Measurements from ENCODE around the gene NAPSA.

Gene NAPSA

GRCh38 chr19:50387176-50387867 is 21.9 kb upstream of the NAPSA start:
- Mint-ChIP-seq H3K4me3 (peak overlapping the region; percentile 47 to 68 (median 60)), H3K27me3 (ENCODE audit: low read depth) (no peaks in the 10 kb centered on the region), H3K27ac (no peak overlapping the region)

GRCh38 chr19:50384685-50385535 is 19.5 kb upstream of the NAPSA start:
- peak overlapping the region; percentile 18 to 77 (median 63) for H3K27ac Mint-ChIP-seq
- H3K36me3 Mint-ChIP-seq (ENCODE audit: low read depth) = peaks cover 21% of the 10 kb centered on the region
- TF ChIP-seq CTCF (IDR thresholded peaks at IDR 0.05; ENCODE audit: unreplicated experiment in 3 of 3) = no peak
- peaks cover 22% of the 10 kb centered on the region for H3K4me1 Mint-ChIP-seq
- H3K9me3 Mint-ChIP-seq = no peaks in the 10 kb centered on the region
- peak overlapping the region; percentile 89 to 94 (median 90) for H3K4me3 Mint-ChIP-seq
- no peaks in the 10 kb centered on the region for H3K27me3 Mint-ChIP-seq (ENCODE audit: low read depth)

More at GRCh38 chr19:50387176-50387867, 21.9 kb upstream of the NAPSA start:
- Mint-ChIP-seq H3K9me3 (no peaks in the 10 kb centered on the region), H3K4me1 (peaks cover 16% of the 10 kb centered on the region), H3K36me3 (ENCODE audit: low read depth) (peaks cover 27% of the 10 kb centered on the region)
- TF ChIP-seq CTCF (IDR thresholded peaks at IDR 0.05; ENCODE audit: unreplicated experiment in 3 of 3) = no peak

- H3K9me3 Mint-ChIP-seq = no peaks in the 10 kb centered on the region
- no peak for TF ChIP-seq CTCF (IDR thresholded peaks at IDR 0.05; ENCODE audit: unreplicated experiment in 3 of 3)
- peaks cover 26% of the 10 kb centered on the region for H3K4me1 Mint-ChIP-seq
- peak within 1 kb of the TSS; percentile 89 to 94 (median 90) for H3K4me3 Mint-ChIP-seq
- H3K27me3 Mint-ChIP-seq (ENCODE audit: low read depth) = no peaks in the 10 kb centered on the region
- H3K36me3 Mint-ChIP-seq (ENCODE audit: low read depth) = peaks cover 29% of the 10 kb centered on the region
- H3K27ac Mint-ChIP-seq = peak within 1 kb of the TSS; percentile 18 to 92 (median 77)
Observed at GRCh38 chr19:50383852-50384684, 18.6 kb upstream of the NAPSA start, which contains the start of gene POLD1. Gene POLD1 (plus strand): TSS chr19:50384347. CDS start chr19:50398852, 14,505 bp downstream.

- Mint-ChIP-seq H3K4me1 (peaks cover 28% of the 10 kb centered on the region), H3K27ac (peak overlapping the region; percentile 18 to 92 (median 77)), H3K4me3 (peak overlapping the region; percentile 89 to 94 (median 90)), H3K36me3 (ENCODE audit: low read depth) (peaks cover 28% of the 10 kb centered on the region), H3K9me3 (no peaks in the 10 kb centered on the region), H3K27me3 (ENCODE audit: low read depth) (no peaks in the 10 kb centered on the region)
- no peak for TF ChIP-seq CTCF (IDR thresholded peaks at IDR 0.05; ENCODE audit: unreplicated experiment in 3 of 3)
Observed at GRCh38 chr19:50383001-50383851, 17.8 kb upstream of the NAPSA start.
